HG02610 (cell line): Measurements from ENCODE around the gene DMP1.

Experiments used
- ATAC-seq: cut with Tn5 transposase; IDR thresholded peaks from one replicate; pipeline ENCODE4 v1.9.1; 2021; ENCODE audit warnings: mild to moderate bottlenecking, moderate library complexity; ENCODE audit not compliant: unreplicated experiment

DMP1 gene

GRCh38 chr4:87649980-87650379 lies at the start of gene DMP1:
DMP1 (plus strand) TSS chr4:87650280; CDS start chr4:87656493, 6,213 bp downstream.
- ATAC-seq = no peak

- ATAC-seq = no peak
These were observed 48.7 kb upstream of the DMP1 start for GRCh38 chr4:87601361-87601760.

GRCh38 chr4:87608229-87608628 lies 41.9 kb upstream of the DMP1 start, which contains the start of gene DSPP:
DSPP (plus strand) TSS chr4:87608529; CDS start chr4:87610909, 2,380 bp downstream.
- no peak for ATAC-seq

GRCh38 chr4:87614292-87614890 lies 35.7 kb upstream of the DMP1 start:
- no peak for ATAC-seq

GRCh38 chr4:87616268-87616667 lies 33.8 kb upstream of the DMP1 start:
- ATAC-seq = no peak

GRCh38 chr4:87620086-87620485 lies 30.0 kb upstream of the DMP1 start:
- no peak for ATAC-seq

GRCh38 chr4:87620491-87620890 lies 29.6 kb upstream of the DMP1 start:
- ATAC-seq = no peak

- ATAC-seq = no peak
These were observed 27.8 kb upstream of the DMP1 start for GRCh38 chr4:87622303-87622702.

GRCh38 chr4:87624698-87625097 lies 25.4 kb upstream of the DMP1 start:
- ATAC-seq = peak; percentile 61

- no peak for ATAC-seq
These were observed 18.4 kb upstream of the DMP1 start for GRCh38 chr4:87631668-87632067.

- no peak for ATAC-seq
These were observed 17.6 kb upstream of the DMP1 start for GRCh38 chr4:87632469-87632868.

GRCh38 chr4:87633243-87633642 lies 16.8 kb upstream of the DMP1 start:
- ATAC-seq = no peak

- ATAC-seq = no peak
These were observed 5.8 kb upstream of the DMP1 start for GRCh38 chr4:87644286-87644685.

- ATAC-seq = no peak
These were observed 858 bp downstream of the DMP1 start for GRCh38 chr4:87650938-87651337.

GRCh38 chr4:87651941-87652340 lies 1.9 kb downstream of the DMP1 start:
- no peak for ATAC-seq

GRCh38 chr4:87654487-87655044 lies 4.5 kb downstream of the DMP1 start:
- ATAC-seq = no peak

- ATAC-seq = no peak
These were observed 7.4 kb downstream of the DMP1 start for GRCh38 chr4:87657525-87657924.

GRCh38 chr4:87659247-87659931 lies 9.3 kb downstream of the DMP1 start:
- no peak for ATAC-seq

- no peak for ATAC-seq
These were observed 12.8 kb downstream of the DMP1 start for GRCh38 chr4:87662871-87663270.

- ATAC-seq = no peak
These were observed 19.3 kb downstream of the DMP1 start for GRCh38 chr4:87669373-87669772.

GRCh38 chr4:87677731-87678130 lies 27.7 kb downstream of the DMP1 start:
- ATAC-seq = peak; percentile 75

- no peak for ATAC-seq
These were observed 29.5 kb downstream of the DMP1 start for GRCh38 chr4:87679449-87680169.
